Hematopoietic multipotent progenitor cell treated with erythropoietin and hydrocortisone succinate and interleukin-3 and kit ligand, for 15 days (in vitro differentiated cells): ENCODE data around the gene ARVCF.

Experiments
- DNase-seq: peaks from one replicate; pipeline ENCODE4 v3.0.0-alpha.2; 2015; ENCODE audit warnings: low spot score

The ARVCF gene, protein sequence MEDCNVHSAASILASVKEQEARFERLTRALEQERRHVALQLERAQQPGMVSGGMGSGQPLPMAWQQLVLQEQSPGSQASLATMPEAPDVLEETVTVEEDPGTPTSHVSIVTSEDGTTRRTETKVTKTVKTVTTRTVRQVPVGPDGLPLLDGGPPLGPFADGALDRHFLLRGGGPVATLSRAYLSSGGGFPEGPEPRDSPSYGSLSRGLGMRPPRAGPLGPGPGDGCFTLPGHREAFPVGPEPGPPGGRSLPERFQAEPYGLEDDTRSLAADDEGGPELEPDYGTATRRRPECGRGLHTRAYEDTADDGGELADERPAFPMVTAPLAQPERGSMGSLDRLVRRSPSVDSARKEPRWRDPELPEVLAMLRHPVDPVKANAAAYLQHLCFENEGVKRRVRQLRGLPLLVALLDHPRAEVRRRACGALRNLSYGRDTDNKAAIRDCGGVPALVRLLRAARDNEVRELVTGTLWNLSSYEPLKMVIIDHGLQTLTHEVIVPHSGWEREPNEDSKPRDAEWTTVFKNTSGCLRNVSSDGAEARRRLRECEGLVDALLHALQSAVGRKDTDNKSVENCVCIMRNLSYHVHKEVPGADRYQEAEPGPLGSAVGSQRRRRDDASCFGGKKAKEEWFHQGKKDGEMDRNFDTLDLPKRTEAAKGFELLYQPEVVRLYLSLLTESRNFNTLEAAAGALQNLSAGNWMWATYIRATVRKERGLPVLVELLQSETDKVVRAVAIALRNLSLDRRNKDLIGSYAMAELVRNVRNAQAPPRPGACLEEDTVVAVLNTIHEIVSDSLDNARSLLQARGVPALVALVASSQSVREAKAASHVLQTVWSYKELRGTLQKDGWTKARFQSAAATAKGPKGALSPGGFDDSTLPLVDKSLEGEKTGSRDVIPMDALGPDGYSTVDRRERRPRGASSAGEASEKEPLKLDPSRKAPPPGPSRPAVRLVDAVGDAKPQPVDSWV

DNA sequence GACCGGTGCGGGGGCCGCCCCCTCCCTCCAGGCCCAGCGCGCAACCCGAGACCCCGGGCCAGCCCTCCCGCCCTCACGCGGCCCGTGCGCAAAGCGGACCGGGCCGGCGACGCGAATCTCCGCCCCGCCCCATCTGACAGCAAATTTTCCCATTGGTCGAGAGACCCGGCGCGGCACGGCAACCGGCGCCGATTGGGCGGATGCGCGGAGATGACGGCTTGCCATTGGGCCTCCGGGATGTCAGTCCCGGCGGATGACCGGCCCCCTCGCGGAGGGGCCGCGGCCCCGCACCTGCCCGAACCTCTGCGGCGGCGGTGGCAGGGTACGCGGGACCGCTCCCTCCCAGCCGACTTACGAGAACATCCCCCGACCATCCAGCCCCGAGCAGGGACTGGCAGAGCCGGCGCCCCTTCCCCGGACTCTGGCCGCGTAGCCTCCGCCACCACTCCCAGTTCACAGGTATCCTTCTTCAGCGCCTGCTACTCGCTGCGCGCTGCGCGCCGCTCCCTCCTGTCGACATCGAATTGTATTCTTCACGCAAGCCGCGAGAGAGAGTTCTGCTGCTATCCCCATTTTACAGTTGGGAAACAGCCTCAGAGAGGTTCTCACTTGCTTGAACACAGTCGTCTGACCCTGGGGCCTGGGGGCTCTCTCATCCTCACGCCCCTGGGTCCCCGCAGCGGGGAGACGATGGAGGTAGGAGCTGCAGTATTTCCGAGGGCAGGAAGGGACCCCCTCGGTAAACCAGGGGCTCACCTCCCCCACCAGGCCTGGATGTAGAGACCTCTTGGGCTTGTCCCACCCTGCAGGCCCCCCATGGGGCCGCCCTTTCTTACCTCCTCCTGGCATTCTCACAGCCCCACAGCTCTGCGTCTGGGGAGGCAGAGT, at the start of gene ARVCF:
ARVCF (minus strand) TSS at position 90 of the 888 bp plus-strand sequence. CDS start 26,029 bp downstream, outside the sequence.
- peak; percentile 94 for DNase-seq

DNA sequence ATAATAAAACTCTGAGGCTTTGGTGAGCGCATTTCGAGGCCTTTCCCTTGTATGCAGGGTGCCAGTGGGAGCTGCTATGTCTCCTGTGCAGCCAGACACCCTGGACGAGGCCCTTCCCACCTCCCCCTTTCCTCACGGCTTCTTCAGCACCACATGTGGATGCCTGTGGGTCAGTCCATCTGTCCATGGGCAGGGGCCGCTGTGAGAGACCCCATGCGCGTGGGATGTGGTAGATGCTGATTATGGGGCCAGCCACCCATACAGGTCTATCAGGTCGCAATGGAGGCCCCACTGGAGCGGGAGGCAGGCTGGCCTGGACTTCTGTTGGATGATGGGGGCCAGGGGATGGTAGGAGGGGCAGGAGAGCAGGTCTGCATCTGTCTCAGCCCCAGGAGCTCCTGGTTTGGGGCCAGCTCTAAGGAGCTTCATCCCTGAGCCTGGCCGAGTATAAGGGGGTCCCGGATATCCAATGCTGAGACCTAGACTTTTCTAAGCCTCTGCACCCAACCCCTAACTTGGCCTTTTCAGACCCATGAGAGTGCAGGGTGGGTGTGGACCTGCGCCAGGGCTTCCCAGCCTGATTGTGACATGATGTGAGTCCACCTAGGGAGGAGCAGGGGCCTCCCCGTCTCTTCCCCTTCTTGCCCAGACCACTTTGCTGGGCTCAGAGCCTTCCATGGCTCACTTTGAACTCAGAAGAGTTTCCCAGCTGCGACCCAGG, 49.4 kb upstream of the ARVCF start:
- no peak for DNase-seq

DNA sequence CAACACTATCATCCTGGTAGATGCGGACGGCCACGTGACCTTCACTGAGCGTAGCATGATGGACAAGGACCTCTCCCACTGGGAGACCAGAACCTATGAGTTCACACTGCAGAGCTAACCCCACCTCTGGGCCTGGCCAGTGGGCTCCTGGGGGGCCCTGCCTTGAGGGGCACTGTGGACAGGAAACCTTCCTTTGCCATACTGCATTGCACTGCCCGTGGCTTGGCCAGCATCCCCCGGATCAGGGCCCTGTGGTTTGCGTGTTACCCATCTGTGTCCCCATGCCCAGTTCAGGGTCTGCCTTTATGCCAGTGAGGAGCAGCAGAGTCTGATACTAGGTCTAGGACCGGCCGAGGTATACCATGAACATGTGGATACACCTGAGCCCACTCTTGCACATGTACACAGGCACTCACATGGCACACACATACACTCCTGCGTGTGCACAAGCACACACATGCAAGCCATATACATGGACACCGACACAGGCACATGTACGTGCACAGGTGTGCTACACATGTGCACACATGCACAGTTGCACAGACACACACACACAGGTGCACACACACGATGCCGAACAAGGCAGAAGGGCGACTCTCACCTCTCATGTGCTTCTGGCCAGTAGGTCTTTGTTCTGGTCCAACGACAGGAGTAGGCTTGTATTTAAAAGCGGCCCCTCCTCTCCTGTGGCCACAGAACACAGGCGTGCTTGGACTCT, 48.1 kb upstream of the ARVCF start:
- no peak for DNase-seq

DNA sequence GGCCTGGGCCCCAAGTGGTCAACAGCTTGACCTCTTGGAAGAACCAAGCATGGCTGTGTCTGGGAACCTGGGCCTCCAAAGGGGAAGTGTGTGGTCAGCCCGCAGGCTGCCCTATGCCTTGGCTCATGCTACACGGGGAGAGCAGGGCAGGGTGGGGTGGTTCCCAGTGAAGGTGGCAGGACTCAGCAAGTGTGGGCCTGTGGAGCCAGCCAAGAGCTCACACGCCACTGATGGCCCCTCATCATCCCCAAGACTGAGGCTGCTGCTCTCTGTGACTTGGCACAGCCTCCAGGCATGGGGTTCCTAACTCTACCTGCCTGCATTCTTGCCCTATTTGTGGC, 47.5 kb upstream of the ARVCF start:
- DNase-seq = no peak

DNA sequence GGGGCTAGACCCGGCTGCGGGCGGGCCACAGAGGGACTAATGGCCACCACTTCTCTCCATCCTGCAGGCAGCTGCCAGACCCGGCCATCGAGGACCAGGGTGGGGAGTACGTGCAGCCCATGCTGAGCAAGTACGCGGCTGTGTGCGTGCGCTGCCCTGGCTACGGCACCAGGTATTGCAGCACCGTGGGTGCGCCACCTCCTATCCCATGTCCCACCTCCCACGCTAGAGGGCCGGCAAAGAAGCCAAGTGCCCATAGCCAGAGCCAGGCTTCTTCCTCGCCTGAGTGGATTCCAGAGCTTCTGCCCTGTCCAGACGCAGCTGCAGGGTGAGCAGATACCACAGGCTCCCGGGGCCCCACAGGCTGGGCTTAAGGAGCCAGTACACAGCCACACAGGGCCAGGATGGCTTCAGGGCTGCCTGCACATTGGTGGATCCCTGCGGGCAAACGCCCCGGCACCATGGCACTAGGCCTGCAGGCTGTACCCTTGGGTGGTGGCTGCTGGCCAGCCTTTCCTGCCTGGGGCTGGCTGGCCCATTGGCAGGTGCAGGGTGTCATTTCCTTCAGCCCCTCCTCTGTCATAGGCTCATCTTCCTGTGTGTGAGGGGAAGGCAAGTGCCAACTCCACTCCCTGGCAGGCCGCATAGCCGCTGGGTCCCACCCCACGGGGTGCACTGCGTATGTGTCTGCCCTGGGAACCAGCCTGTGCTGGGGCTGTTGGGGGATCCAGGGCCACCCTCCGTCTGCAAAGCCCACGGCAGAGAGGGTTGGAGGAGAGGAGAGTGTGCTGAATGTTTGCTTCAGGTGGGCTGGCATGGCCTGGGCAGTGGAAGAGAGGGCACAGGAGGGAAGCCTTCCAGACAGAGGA, 46.9 kb upstream of the ARVCF start:
- DNase-seq = no peak

DNA sequence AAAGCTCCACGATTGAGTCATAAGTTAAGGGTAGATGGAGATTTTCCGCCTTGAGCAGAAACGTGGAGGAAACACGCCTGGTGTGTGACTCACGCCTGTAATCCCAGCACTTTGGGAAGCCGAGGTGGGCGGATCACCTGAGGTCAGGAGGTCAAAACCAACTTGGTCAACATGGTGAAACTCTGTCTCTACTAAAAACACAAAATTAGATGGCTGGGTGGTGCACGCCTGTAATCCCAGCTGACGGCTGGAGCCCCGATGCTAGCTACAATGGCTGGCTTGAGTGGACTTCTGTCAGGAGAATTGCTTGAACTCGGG, 46.1 kb upstream of the ARVCF start:
- DNase-seq = no peak

DNA sequence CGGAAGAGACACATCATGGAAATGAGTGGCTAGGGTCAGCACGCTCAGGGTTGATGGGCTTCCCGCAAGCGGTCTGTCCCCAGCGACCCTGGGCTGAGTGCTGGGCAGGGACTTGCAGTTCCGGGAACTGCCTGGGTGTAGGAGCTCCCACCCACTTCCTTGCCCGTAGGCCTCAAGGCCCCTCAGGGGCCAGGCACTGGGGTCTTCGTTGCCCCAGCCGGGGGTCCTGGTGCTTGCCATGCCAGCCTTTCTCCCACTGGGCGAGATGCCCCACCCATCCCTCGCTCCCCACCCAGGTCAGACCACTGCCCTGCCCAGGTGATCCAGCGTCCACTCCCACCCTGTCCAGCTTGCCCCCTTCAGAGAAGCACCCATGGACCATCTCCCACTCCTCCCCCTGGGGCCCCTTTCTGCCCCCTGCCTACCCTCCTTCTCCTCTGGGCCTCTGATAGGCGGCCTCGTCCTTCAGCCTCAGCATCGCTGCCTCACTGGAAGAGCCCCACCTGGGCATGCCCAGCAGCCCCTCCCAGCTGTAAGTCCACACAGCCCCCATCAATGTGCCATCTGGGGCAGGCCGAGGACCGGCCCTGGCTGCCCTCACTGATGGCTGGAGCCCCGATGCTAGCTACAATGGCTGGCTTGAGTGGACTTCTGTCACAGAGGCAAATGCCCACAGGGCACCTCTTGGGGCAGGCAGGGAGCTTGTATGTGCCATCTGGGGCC, 45.6 kb upstream of the ARVCF start:
- no peak for DNase-seq

DNA sequence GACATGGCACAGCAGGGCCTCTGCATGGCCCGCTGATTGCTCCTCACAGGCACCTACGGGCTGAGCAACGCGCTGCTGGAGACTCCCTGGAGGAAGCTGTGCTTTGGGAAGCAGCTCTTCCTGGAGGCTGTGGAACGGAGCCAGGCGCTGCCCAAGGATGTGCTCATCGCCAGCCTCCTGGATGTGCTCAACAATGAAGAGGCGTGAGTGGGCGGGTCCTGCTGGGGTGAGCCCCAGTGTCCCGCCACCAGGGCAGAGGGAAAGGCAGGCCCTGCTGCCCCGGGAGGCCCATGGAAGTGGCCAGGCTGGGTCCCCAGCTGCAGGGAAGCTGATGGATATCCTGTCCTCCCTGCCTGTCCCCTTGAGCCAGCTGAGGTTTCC, 44.8 kb upstream of the ARVCF start:
- no peak for DNase-seq

DNA sequence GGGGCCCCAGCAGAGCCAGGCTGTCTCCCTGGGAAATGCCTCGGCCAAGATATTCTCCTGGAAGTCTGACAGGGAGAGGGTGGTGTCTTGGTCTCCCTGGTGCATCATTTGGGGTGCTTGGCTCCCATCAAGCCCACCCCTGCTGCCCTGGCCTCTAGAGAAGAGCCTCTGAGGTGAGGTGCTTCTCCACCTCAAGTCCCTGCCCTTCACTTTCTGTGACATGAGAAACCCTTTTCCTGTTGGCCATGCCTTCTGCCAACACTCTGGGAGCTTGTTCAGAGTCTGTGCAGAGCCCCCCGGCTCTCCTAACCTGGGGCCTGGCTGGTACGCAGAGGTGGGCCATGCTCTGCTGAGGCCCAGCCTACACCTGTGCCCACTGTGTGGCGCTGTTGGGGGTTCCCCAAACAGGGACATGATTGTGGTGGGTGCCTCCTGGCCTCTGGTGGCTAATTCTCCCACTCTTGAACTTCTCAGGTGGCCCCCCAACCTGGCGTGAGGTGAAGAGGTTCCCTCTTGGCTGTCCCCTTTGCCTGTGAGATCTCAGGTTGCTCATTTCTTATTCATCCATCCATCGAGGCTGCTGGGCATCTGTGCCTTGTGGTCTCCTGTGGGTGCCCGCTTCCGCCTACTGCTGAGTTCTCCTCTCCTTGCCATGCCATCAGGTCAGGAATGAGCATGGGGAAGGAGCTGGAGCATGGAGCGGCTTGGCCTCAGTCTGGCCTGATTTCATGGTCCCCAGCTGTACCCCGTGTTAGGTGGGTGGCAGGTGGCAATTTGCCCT, 44.3 kb upstream of the ARVCF start:
- no peak for DNase-seq

DNA sequence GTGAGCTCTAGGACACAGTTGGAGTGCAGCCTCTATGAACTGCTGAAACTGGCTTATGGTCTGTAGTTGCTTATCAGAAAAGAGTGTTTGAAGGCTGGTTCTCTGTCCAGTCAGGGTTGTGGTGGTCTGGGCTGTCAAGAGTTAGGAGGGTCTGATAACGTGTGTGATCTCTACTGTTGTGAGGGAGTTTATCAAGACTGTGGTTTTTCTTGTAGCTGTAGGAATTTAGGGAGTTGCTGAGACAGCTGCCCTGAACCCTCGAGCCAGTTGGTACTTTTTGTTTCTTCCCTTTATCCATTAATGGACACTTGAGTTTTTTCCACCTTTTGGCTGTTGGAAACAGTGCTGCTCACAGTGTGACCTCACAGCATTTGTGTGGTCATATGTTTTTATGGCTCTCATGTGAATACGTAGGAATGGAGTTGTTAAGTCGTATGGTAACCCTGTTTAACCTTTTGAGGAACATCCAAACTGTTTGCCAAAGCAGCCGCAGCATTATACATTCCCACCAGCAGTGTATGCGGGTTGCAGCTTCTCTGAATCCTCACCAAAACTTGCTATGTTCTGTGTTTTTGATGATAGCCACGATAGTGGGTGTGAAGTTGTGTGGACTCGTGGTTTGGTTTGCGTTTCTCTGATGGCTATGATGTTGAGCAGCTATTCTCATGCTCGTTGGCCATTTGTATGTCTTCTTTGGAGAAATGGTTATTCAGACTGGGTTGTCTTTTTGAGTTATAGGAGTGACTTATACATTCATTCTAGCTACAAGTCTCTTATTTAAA, 42.6 kb upstream of the ARVCF start:
- no peak for DNase-seq

DNA sequence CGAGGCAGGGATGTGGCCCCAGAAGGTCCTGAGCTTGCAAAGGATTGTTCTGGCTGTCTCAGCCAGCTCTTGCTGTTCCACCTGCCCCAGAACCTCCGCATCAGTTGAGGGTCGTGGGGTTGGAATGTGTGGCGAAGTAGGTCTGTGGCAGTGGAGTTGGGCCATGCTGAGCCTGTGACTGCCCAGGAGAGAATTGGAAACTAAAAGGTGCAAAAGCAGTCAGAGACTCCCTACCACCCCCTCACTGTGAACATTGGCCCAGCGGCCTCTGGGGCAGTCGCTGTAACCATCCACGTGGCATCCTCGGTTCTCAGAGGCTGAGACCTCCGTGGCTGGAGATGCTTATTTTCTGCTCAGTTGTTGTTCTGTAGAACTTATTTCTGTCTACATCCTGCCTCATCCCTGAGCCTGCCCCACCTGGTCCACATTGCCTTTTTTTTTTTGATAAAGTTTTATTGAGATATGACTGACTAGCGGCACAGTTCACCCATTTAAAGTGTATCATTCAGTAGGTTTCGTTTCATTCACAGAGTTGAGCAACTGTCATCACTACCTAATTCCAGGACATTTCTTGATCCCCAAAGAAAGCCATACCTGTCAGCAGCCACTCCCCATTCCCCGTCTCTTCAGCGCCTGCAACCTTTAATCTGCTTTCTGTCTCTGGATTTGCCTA, 41.1 kb upstream of the ARVCF start:
- no peak for DNase-seq

DNA sequence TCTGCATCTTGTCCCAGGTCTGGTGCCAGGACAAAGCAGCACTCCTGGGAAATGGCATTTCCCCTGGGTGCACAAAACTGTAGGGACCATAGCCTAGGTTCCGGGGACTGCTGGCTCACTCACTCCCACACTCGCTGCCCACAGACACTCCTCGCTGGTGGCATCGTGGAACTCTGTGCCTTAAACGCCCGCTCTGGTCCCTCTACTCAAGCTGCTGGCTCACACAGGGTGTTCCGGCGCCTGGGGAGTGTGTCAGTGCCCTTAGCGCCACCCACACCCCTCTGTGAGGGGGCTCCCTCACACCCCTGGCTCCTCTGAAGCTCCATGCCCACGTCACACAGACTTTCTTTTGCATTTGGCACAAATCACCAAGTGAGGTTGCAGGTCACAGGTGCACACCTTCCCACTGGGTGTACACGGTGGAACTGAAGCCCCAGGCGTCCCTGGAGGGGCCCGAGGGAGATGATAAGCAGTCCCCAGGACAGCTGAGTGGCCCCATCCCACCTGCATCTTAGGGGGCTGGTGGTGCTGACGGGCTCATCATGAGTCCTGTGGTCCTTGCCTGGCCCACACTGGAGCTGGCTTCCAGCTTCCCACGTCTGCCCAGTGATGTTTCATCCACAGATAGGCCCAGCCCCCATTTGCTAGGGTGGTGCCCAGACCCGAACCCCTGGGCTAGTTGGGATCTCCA, 40.2 kb upstream of the ARVCF start:
- DNase-seq = no peak

DNA sequence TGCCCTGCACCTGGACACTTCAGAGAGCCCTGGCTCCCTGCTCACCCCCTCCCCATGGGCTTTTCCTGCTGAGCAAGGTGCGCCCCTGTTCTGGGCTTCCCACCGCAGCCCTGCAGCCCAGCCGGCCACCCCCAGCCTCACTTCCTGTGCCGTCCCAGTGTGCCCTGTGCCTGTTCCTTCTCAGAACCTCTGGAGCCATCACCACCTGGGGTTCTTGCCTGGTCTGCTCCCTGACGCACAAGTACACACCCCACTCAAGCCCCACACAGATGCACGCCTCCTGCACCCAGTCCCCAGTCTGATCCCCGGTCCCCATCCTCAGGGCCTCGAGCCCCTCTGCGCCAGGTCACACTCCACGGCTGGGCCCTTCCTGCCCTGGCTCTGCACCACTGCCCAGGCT, 39.5 kb upstream of the ARVCF start:
- no peak for DNase-seq

DNA sequence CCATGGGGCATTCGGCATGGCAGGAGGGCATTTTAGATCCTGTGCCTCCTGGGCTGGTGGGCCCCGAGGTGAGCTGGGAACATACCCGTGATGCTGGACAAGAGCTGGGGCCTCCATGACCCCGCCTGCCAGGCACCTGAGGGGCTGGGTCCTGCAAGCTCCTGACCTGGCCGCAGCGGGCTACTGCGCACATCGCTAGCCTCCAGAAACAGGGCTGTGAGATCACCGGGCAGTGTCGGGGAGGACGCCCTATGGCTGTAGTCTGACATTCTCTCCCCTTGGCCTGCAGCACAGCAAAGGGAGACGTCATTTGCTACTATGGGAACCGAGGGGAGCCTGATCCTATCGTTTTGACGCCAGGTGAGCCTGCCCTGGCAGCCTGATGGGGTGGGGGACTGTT, 39.0 kb upstream of the ARVCF start:
- no peak for DNase-seq

DNA sequence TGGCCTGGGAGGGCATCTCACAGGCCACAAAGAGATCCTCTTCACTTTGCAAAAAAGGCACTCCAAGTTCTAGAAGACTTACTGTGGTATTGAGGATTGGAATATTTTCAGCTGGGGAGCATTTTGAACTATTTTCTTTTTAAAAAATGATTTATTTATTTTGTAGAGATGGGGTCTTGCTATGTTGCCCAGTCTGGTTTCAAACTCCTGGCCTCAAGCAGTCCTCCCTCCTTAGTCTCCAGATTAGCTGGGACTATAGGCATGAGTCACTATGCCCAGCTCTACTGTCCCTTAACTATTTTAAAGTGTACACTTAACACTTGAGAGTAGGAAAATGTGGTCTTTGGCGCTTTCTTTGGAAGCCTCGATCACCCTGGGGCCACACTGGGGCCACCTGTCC, 38.5 kb upstream of the ARVCF start:
- no peak for DNase-seq

DNA sequence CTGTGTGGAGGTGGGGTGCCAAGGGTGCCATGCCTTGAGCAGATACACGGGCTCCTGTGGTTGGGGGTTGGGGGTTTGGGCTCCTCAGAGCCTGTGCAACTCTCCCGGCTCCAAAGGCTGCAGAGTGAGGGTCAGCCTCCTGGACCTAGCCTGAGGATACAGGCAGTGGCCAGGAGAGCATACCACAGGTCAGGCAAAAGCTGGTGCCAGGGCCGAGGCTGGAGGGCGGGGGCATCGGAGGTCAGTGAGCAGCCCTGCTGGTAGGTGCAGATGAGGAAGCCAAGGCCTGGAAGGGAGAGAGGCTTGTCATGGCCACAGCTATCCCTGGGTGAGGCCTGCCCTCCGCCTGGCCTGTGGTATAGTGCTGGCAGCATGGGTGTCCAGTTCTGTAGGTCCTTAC, 37.9 kb upstream of the ARVCF start:
- no peak for DNase-seq

DNA sequence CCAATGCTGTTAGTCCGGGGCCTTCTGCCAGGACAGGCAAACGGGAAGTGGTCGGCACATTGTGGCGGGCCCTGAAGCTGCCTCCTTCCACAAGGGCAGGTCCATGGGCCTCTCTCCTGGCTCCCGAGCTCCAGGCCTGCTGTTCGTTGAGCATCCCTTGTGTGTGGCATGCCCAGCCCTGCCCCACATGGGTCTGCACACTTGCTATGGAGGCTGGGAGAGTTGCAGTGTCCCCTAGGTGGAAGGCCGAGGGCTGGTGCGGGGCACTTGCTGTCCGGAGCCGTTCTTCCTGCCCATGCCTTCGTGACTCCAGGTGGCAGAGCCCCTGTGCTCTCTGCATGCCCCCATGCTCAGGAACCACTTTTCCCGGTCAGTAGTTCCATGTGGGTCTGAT, 37.4 kb upstream of the ARVCF start:
- DNase-seq = no peak
